ENCODE data around the gene DNAJA1. TPM values are rescaled to one million over a fixed set of nuclear protein-coding genes. Genes with fewer than 3 reads are reported as not detected.
"Not testable (repeated sequence)": the region's sequence is repeated elsewhere in the genome, so short reads cannot be mapped to it uniquely, and the experiment has no call there.

DNAJA1 gene
- total RNA-seq, 1 experiment from 2014 or later, result 186 TPM

DNA sequence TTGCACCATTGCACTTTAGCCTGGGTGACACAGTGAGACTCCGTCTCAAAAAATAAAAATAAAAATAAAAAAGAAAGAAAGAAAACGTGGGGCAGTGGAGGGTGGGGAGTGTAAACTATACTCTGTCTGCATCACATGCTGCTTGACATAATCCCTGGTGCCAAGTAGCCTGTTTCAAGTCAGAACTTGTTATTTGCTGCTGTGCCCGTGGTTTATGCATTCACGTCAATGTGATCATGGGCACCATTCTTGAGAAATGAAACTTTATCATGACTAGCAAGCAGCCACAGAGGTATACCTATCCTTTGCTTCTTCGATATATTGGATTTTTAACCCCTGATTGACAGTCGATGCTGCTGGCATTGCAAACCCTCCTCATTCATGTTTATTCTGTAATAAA, 55.5 kb downstream of the DNAJA1 start:
- no peaks in the 10 kb centered on the region for H3K9me3 Mint-ChIP-seq (ENCODE audit: low read depth, unreplicated experiment)
- no peaks in the 10 kb centered on the region for H3K27me3 Mint-ChIP-seq (ENCODE audit: unreplicated experiment)
- peaks cover 15% of the 10 kb centered on the region for H3K36me3 Mint-ChIP-seq (ENCODE audit: insufficient read depth, unreplicated experiment)
- peaks cover 2% of the 10 kb centered on the region for H3K4me1 Mint-ChIP-seq (ENCODE audit: low read depth, unreplicated experiment)
- CTCF ChIA-PET, result no interaction called here
- TF ChIP-seq, protein P1, sequence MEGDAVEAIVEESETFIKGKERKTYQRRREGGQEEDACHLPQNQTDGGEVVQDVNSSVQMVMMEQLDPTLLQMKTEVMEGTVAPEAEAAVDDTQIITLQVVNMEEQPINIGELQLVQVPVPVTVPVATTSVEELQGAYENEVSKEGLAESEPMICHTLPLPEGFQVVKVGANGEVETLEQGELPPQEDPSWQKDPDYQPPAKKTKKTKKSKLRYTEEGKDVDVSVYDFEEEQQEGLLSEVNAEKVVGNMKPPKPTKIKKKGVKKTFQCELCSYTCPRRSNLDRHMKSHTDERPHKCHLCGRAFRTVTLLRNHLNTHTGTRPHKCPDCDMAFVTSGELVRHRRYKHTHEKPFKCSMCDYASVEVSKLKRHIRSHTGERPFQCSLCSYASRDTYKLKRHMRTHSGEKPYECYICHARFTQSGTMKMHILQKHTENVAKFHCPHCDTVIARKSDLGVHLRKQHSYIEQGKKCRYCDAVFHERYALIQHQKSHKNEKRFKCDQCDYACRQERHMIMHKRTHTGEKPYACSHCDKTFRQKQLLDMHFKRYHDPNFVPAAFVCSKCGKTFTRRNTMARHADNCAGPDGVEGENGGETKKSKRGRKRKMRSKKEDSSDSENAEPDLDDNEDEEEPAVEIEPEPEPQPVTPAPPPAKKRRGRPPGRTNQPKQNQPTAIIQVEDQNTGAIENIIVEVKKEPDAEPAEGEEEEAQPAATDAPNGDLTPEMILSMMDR (IDR thresholded peaks at IDR 0.05; ENCODE audit: unreplicated experiment), result no peak
- intact Hi-C loops (cut with micrococcal nuclease; ENCODE audit: unreplicated experiment), result loop anchor here (5.0 kb wide), 1 partner anchor 82 kb away; no protein-coding TSS in a partner anchor
- DNase-seq, result no peak
- H3K27ac Mint-ChIP-seq (ENCODE audit: unreplicated experiment), result no peak overlapping the region
- BruUV-seq (replicated peaks), result no TSS peak
- H3K4me3 Mint-ChIP-seq (ENCODE audit: low read depth, unreplicated experiment), result no peak overlapping the region

DNA sequence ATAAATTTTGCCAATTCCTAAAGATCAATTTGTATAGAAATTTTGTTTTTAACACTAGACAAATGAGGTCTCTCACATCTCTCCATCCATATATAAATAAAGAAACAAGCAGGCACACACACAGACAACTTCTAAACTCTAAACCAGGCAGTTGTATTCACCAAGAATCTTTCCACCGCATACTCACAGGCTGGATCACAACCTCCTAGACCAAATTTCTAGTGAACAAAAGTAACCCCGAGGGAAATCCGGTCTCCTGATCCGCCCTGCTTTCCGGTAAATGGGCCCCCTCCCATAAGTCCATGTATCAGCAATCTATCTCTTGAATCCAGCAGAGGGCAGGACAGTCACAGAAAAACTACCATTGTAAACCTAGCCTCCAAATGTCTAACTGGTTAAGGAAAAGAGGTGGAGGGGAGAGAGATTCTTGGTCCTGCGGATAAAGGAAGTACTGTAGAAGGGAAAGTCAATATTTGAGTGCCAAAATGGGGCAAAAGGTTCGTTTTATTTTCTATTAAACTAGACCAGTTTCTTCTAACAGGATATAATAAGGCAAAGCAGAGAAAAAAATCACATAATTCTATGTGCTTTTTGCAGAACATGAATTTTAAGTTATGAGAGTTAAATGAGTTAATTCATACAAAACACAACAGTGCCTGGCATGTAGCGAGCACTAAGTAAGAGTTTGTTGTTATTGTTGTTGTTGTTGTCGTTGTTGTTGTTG, 56.2 kb downstream of the DNAJA1 start:
- no TSS peak for BruUV-seq (replicated peaks)
- no peak overlapping the region for H3K27ac Mint-ChIP-seq (ENCODE audit: unreplicated experiment)
- no peaks in the 10 kb centered on the region for H3K4me1 Mint-ChIP-seq (ENCODE audit: low read depth, unreplicated experiment)
- H3K36me3 Mint-ChIP-seq (ENCODE audit: insufficient read depth, unreplicated experiment), result peaks cover 7% of the 10 kb centered on the region
- no peaks in the 10 kb centered on the region for H3K27me3 Mint-ChIP-seq (ENCODE audit: unreplicated experiment)
- H3K9me3 Mint-ChIP-seq (ENCODE audit: low read depth, unreplicated experiment), result no peaks in the 10 kb centered on the region
- TF ChIP-seq, protein P1 (IDR thresholded peaks at IDR 0.05; ENCODE audit: unreplicated experiment), result peak; percentile 39
- CTCF ChIA-PET, result no interaction called here
- no peak overlapping the region for H3K4me3 Mint-ChIP-seq (ENCODE audit: low read depth, unreplicated experiment)
- peak; percentile 36 for DNase-seq
- intact Hi-C loops (cut with micrococcal nuclease; ENCODE audit: unreplicated experiment), result loop anchor here (1.0 to 5.0 kb wide), 2 partner anchors 81 to 144 kb away; no protein-coding TSS in a partner anchor

DNA sequence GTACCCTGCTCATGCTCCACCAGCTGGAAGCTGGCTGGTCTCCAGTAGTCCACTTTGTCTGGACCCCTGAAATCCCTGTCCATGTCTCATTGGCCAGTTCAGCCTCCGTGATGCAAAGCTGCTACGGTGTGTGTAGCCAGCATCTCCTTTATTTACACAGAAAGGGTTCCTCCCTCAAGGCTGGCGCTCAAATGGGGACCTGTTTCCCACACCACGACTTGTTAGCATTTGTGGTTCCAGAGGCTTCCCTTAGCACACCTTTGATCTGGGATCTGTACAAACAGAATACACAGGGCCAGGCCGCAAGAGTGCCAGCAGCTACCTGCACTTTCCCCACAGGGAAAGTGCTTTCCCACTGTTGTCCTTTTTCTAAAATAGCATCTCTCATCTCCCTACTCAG, 57.1 kb downstream of the DNAJA1 start:
- Mint-ChIP-seq H3K9me3 (ENCODE audit: low read depth, unreplicated experiment) (no peaks in the 10 kb centered on the region), H3K4me1 (ENCODE audit: low read depth, unreplicated experiment) (no peaks in the 10 kb centered on the region), H3K27me3 (ENCODE audit: unreplicated experiment) (no peaks in the 10 kb centered on the region), H3K4me3 (ENCODE audit: low read depth, unreplicated experiment) (no peak overlapping the region), H3K36me3 (ENCODE audit: insufficient read depth, unreplicated experiment) (no peaks in the 10 kb centered on the region), H3K27ac (ENCODE audit: unreplicated experiment) (no peak overlapping the region)
- CTCF ChIA-PET, result no interaction called here
- TF ChIP-seq, protein P1 (IDR thresholded peaks at IDR 0.05; ENCODE audit: unreplicated experiment), result no peak
- BruUV-seq (replicated peaks), result no TSS peak
- intact Hi-C loops (cut with micrococcal nuclease; ENCODE audit: unreplicated experiment), result loop anchor here (5.0 kb wide), 1 partner anchor 80 kb away; no protein-coding TSS in a partner anchor
- DNase-seq, result no peak

DNA sequence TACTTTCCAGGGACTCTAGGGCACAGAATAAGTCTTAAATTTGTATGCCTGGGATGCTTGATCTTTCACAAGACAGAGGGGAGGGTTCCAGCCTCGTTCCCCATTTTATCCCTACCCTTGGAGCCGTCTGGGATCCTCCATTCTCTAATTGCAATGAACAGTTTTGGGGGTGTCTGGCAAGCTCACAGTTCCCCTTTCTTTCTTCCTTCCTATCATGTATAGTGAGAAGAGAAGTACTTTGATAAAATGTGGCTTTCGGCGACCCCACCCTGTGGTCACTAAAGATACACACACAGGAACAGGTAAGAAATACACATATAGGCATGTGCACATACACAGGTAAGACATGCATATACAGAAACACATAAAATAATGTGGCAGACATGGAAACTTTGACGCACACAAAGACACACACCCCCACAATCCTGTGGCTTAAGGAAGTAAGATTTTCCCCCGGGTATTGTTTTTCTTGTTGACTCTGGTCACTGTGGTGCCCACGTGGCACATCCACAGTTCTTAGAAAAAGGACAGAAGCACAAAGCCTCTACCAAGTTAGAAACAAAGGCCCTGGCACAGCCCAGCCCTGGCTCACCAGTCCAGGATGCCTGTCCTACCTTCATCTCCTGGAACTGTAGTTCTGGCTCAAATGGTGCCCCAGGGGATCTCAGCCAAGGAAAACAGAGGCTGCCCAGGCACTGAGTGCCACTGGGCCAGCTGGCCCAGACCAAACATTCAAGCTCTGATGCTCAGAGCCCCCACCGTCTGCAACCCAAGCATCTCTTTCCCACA, 57.7 kb downstream of the DNAJA1 start:
- CTCF ChIA-PET, result no interaction called here
- no peak for DNase-seq
- intact Hi-C loops (cut with micrococcal nuclease; ENCODE audit: unreplicated experiment), result loop anchor here (5.0 kb wide), 1 partner anchor 80 kb away; no protein-coding TSS in a partner anchor
- H3K4me3 Mint-ChIP-seq (ENCODE audit: low read depth, unreplicated experiment), result no peak overlapping the region
- no peaks in the 10 kb centered on the region for H3K9me3 Mint-ChIP-seq (ENCODE audit: low read depth, unreplicated experiment)
- H3K4me1 Mint-ChIP-seq (ENCODE audit: low read depth, unreplicated experiment), result no peaks in the 10 kb centered on the region
- BruUV-seq (replicated peaks), result no TSS peak
- H3K36me3 Mint-ChIP-seq (ENCODE audit: insufficient read depth, unreplicated experiment), result no peaks in the 10 kb centered on the region
- TF ChIP-seq, protein P1 (IDR thresholded peaks at IDR 0.05; ENCODE audit: unreplicated experiment), result no peak
- H3K27me3 Mint-ChIP-seq (ENCODE audit: unreplicated experiment), result no peaks in the 10 kb centered on the region
- no peak overlapping the region for H3K27ac Mint-ChIP-seq (ENCODE audit: unreplicated experiment)

DNA sequence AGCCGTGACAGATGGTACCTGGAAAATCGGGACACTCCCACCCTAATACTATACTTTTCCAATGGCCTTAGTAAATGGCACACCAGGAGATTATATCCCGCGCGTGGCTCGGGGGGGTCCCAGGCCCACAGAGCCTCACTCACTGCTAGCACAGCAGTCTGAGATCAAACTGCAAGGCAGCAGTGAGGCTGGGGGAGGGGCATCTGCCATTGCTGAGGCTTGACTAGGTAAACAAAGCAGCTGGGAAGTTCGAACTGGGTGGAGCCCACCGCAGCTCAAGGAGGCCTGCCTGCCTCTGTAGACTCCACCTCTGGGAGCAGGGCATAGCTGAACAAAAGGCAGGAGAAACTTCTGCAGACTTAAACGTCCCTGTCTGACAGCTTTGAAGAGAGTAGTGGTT, 60.6 kb downstream of the DNAJA1 start:
- CTCF ChIA-PET; BruUV-seq (replicated peaks); H3K9me3 Mint-ChIP-seq (ENCODE audit: low read depth, unreplicated experiment); H3K27me3 Mint-ChIP-seq (ENCODE audit: unreplicated experiment); H3K27ac Mint-ChIP-seq (ENCODE audit: unreplicated experiment); intact Hi-C loops (cut with micrococcal nuclease; ENCODE audit: unreplicated experiment); H3K4me1 Mint-ChIP-seq (ENCODE audit: low read depth, unreplicated experiment); H3K4me3 Mint-ChIP-seq (ENCODE audit: low read depth, unreplicated experiment); H3K36me3 Mint-ChIP-seq (ENCODE audit: insufficient read depth, unreplicated experiment); DNase-seq: not testable (repeated sequence)
